Activated CD4-positive, alpha-beta memory T cell treated with anti-CD3 and anti-CD28 coated beads for 36 hours (primary cell): ENCODE data around the gene PCDHA1. TPM values are rescaled to one million over a fixed set of nuclear protein-coding genes. Genes with fewer than 3 reads are reported as not detected.
"Not testable (repeated sequence)": the region's sequence is repeated elsewhere in the genome, so short reads cannot be mapped to it uniquely, and the experiment has no call there.

Source experiments
- CTCF ChIA-PET: fragments of 350-600 bp; sonication (Branson Sonifier 250); formaldehyde crosslinking; loops from one replicate; lab custom pipeline; 2021; ENCODE audit warnings: antibody characterized with exemption, inconsistent platforms; lab: Charles Lee
- POLR2A ChIA-PET: fragments of 350-600 bp; sonication (Branson Sonifier 250); formaldehyde crosslinking; loops from one replicate; lab custom pipeline; 2021; ENCODE audit warnings: antibody characterized with exemption; lab: Charles Lee
- DNase-seq: peaks from one replicate; pipeline ENCODE4 v3.0.0-alpha.2; 2020
- H3K27ac Mint-ChIP-seq: one replicate; pipeline ENCODE4 v1.8.0; 2021; ENCODE audit warnings: mixed read lengths
- H3K27me3 Mint-ChIP-seq: one replicate; pipeline ENCODE4 v1.8.0; 2021; ENCODE audit warnings: mixed read lengths
- H3K36me3 Mint-ChIP-seq: one replicate; pipeline ENCODE4 v1.8.0; 2021; ENCODE audit warnings: mixed read lengths
- H3K4me1 Mint-ChIP-seq: one replicate; pipeline ENCODE4 v1.8.0; 2021; ENCODE audit warnings: low read depth, mixed read lengths
- H3K4me3 Mint-ChIP-seq: one replicate; pipeline ENCODE4 v1.8.0; 2021; ENCODE audit warnings: mild to moderate bottlenecking, mixed read lengths
- H3K9me3 Mint-ChIP-seq: one replicate; pipeline ENCODE4 v1.8.0; 2021; ENCODE audit warnings: mixed read lengths
- intact Hi-C: fragments of 100-400 bp; cut with micrococcal nuclease; formaldehyde crosslinking; loops from one replicate; pipeline ENCODE4 v1.15.1; 2023
- total RNA-seq, 2 experiments: library from RNA; stranded (reverse); gene quantifications; one replicate each; pipeline ENCODE4 v1.2.3, GENCODE V29; 2021

The PCDHA1 gene
- total RNA-seq, 2 experiments from 2014 or later, result not detected

DNA sequence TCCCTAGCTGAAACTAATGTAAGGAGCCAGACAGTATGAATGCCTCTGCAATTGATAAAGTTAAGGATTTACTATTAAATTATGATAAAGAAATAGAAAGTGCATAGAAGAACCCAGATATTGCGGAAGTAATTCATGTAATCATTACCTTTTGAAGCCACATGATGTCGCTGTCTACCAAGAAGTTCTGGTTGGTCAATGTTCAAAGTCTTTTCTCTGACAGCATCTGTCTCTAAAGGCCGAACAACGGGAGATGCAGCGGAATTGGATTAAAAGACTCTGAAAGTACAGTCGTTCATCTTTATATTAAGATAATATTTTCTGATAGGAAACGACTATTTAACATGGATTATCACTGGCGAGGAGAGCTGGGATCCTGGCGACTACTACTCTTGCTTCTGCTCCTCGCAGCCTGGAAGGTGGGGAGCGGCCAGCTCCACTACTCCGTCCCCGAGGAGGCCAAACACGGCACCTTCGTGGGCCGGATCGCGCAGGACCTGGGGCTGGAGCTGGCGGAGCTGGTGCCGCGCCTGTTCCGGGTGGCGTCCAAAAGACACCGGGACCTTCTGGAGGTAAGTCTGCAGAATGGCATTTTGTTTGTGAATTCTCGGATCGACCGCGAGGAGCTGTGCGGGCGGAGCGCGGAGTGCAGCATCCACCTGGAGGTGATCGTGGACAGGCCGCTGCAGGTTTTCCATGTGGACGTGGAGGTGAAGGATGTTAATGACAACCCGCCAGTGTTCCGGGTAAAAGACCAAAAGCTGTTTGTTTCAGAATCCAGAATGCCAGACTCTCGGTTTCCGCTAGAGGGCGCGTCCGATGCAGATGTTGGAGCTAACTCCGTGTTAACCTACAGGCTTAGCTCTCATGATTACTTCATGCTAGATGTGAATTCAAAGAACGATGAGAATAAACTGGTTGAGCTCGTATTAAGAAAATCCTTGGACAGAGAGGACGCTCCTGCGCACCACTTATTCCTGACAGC, 55.3 kb downstream of the PCDHA1 start, which contains the start of gene PCDHA8:
TSS of gene PCDHA8 (plus strand) at position 210 of the 985 bp plus-strand sequence. CDS start at position 345, 135 bp downstream.
- intact Hi-C loops, result no loop called here
- peaks cover 5% of the 10 kb centered on the region for H3K36me3 Mint-ChIP-seq
- no peak within 1 kb of the TSS for H3K4me3 Mint-ChIP-seq
- CTCF ChIA-PET, result interaction anchor here (0.7 to 1.1 kb wide), 4 partner anchors 13 to 126 kb away, joined by 3 read pairs; partner anchors contain the start of gene PCDHA6
- POLR2A ChIA-PET, result interaction anchor here (0.6 kb wide), 1 partner anchor 11 kb away, joined by 3 read pairs; no protein-coding TSS in a partner anchor
- DNase-seq, result no peak
- peaks cover 6% of the 10 kb centered on the region for H3K27me3 Mint-ChIP-seq
- peaks cover 18% of the 10 kb centered on the region for H3K9me3 Mint-ChIP-seq
- H3K4me1 Mint-ChIP-seq, result no peaks in the 10 kb centered on the region
- H3K27ac Mint-ChIP-seq, result no peak within 1 kb of the TSS

DNA sequence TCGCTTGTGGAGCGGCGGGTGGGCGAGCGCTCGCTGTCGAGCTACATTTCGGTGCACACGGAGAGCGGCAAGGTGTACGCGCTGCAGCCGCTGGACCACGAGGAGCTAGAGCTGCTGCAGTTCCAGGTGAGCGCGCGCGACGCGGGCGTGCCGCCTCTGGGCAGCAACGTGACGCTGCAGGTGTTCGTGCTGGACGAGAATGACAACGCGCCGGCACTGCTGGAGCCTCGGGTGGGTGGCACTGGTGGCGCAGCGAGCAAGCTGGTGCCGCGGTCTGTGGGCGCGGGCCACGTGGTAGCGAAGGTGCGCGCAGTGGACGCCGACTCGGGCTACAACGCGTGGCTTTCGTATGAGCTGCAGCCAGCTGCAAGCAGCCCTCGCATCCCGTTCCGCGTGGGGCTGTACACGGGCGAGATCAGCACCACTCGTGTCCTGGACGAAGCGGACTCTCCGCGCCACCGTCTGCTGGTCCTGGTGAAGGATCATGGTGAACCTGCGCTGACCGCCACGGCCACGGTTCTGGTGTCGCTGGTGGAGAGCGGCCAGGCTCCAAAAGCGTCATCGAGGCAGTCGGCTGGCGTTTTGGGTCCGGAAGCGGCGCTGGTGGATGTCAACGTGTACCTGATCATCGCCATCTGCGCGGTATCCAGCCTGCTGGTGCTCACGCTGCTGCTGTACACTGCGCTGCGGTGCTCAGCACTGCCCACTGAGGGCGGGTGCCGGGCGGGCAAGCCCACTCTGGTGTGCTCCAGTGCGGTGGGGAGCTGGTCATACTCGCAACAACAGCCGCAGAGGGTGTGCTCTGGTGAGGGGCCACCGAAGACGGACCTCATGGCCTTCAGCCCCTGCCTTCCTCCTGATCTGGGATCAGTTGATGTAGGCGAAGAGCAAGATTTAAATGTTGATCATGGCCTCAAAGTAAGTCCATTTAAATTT, 57.1 kb downstream of the PCDHA1 start:
- H3K27me3 Mint-ChIP-seq, result peaks cover 12% of the 10 kb centered on the region
- H3K4me3 Mint-ChIP-seq, result no peak overlapping the region
- peaks cover 20% of the 10 kb centered on the region for H3K9me3 Mint-ChIP-seq
- DNase-seq, result no peak
- POLR2A ChIA-PET, result no interaction called here
- no peak overlapping the region for H3K27ac Mint-ChIP-seq
- H3K4me1 Mint-ChIP-seq, result no peaks in the 10 kb centered on the region
- peaks cover 5% of the 10 kb centered on the region for H3K36me3 Mint-ChIP-seq
- intact Hi-C loops, result no loop called here
- CTCF ChIA-PET, result no interaction called here

GRCh38 chr5:140848139-140849102, 62.5 kb downstream of the PCDHA1 start, which contains the start of gene PCDHA9:
TSS of gene PCDHA9 (plus strand) at chr5:140848382. CDS start at chr5:140848496, 114 bp downstream.
- CTCF ChIA-PET, result interaction anchor here (2.0 kb wide), 1 partner anchor 21 kb away, joined by 6 read pairs; the partner anchor contains the start of gene PCDHA11
- H3K36me3 Mint-ChIP-seq, intact Hi-C loops, H3K4me3 Mint-ChIP-seq, POLR2A ChIA-PET, H3K27ac Mint-ChIP-seq, H3K4me1 Mint-ChIP-seq, DNase-seq: not testable (repeated sequence)
- peaks cover 13% of the 10 kb centered on the region for H3K27me3 Mint-ChIP-seq
- H3K9me3 Mint-ChIP-seq, result peaks cover 13% of the 10 kb centered on the region

DNA sequence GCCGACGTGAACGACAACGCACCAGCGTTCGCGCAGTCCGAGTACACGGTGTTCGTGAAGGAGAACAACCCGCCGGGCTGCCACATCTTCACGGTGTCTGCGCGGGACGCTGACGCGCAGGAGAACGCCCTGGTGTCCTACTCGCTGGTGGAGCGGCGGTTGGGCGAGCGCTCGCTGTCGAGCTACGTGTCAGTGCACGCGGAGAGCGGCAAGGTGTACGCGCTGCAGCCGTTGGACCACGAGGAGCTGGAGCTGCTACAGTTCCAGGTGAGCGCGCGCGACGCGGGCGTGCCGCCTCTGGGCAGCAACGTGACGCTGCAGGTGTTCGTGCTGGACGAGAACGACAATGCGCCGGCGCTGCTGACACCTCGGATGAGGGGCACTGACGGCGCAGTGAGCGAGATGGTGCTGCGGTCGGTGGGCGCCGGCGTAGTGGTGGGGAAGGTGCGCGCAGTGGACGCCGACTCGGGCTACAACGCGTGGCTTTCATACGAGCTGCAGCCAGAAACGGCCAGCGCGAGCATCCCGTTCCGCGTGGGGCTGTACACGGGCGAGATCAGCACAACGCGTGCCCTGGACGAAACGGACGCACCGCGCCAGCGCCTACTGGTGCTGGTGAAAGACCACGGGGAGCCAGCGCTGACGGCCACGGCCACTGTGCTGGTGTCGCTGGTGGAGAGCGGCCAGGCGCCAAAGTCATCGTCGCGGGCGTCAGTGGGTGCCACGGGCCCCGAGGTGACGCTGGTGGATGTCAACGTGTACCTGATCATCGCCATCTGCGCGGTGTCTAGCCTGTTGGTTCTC, 64.1 kb downstream of the PCDHA1 start:
- Mint-ChIP-seq H3K27me3 (peaks cover 17% of the 10 kb centered on the region), H3K9me3 (peaks cover 13% of the 10 kb centered on the region)
- H3K36me3 Mint-ChIP-seq, POLR2A ChIA-PET, H3K4me1 Mint-ChIP-seq, intact Hi-C loops, CTCF ChIA-PET, H3K4me3 Mint-ChIP-seq, H3K27ac Mint-ChIP-seq, DNase-seq: not testable (repeated sequence)

- Mint-ChIP-seq H3K27ac (no peak within 1 kb of the TSS), H3K9me3 (peaks cover 20% of the 10 kb centered on the region), H3K4me1 (no peaks in the 10 kb centered on the region), H3K36me3 (peaks cover 3% of the 10 kb centered on the region), H3K27me3 (peaks cover 19% of the 10 kb centered on the region), H3K4me3 (no peak within 1 kb of the TSS)
- ChIA-PET CTCF (interaction anchor here (0.6 to 1.3 kb wide), 2 partner anchors 12 to 14 kb away, joined by 3 read pairs; partner anchors contain the start of gene PCDHA11), POLR2A (no interaction called here)
- no peak for DNase-seq
- intact Hi-C loops, result no loop called here
Measured at GRCh38 chr5:140855772-140856674, 70.1 kb downstream of the PCDHA1 start, which contains the start of gene PCDHA10. TSS of gene PCDHA10 (plus strand) at chr5:140855897. CDS start at chr5:140856049, 152 bp downstream.

DNA sequence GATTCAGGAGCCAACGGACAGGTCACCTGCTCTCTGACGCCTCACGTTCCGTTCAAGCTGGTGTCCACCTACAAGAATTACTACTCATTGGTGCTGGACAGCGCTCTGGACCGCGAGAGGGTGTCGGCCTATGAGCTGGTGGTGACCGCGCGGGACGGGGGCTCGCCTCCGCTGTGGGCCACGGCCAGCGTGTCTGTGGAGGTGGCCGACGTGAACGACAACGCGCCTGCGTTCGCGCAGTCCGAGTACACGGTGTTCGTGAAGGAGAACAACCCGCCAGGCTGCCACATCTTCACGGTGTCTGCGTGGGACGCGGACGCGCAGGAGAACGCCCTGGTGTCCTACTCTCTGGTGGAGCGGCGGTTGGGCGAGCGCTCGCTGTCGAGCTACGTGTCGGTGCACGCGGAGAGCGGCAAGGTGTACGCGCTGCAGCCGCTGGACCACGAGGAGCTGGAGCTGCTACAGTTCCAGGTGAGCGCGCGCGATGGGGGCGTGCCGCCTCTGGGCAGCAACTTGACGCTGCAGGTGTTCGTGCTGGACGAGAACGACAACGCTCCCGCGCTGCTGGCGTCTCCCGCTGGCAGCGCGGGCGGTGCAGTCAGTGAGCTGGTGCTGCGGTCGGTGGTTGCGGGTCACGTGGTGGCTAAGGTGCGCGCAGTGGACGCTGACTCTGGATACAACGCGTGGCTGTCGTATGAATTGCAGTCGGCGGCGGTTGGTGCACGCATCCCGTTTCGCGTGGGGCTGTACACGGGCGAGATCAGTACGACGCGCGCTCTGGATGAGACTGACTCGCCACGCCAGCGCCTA, 71.4 kb downstream of the PCDHA1 start:
- no peak for DNase-seq
- Mint-ChIP-seq H3K27ac (no peak overlapping the region), H3K9me3 (peaks cover 27% of the 10 kb centered on the region), H3K36me3 (peaks cover 3% of the 10 kb centered on the region), H3K4me3 (no peak overlapping the region), H3K27me3 (peaks cover 25% of the 10 kb centered on the region), H3K4me1 (no peaks in the 10 kb centered on the region)
- ChIA-PET CTCF (interaction anchor here (1.3 kb wide), 1 partner anchor 16 kb away, joined by 3 read pairs; no protein-coding TSS in a partner anchor), POLR2A (no interaction called here)
- intact Hi-C loops, result no loop called here

- peaks cover 25% of the 10 kb centered on the region for H3K9me3 Mint-ChIP-seq
- no peak overlapping the region for H3K4me3 Mint-ChIP-seq
- intact Hi-C loops, result no loop called here
- H3K4me1 Mint-ChIP-seq, result no peaks in the 10 kb centered on the region
- H3K27me3 Mint-ChIP-seq, result peaks cover 23% of the 10 kb centered on the region
- ChIA-PET CTCF (no interaction called here), POLR2A (no interaction called here)
- DNase-seq, result no peak
- no peak overlapping the region for H3K27ac Mint-ChIP-seq
- H3K36me3 Mint-ChIP-seq, result peaks cover 3% of the 10 kb centered on the region
Measured at GRCh38 chr5:140857987-140858240, 72.0 kb downstream of the PCDHA1 start.

DNA sequence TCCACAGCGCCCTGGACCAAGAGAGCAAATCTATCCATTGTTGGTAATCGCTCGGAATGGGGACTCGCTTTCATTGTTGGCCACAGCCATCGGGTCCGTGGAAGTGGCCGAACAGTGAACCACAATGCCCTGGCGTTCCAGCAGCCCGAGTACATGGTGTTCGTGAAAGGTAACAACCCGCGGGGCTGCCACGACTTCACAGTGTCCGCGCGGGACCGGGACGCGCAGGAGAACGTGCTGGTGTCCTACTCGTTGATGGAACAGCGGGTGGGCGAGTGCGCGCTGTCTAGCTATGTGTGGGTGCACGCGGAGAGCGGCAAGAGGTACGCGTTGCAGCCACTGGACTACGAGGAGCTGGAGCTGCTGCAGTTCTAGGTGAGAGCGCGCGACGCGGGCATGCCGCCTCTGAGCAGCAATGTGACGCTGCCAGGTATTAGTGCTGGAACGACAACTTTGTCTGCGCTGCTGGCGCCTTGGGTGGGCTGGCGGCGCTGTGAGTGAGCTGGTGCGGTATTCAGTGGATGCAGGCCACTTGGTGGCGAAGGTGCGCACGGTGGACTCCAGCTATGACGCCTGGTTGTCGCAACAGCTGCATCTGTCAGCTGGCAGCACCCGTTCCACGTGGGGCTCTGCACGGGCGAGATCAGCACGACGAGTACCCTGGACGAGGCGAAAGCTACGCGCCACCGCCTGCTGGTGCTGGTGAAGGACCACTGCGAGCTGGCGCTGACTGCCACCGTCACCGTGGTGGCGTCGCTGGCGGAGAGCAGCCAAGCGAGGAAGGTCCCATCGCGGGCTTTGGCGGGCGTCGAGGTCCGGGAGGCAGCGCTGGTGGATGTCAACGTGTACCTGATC, 76.7 kb downstream of the PCDHA1 start:
- Mint-ChIP-seq H3K27ac (no peak overlapping the region), H3K4me1 (no peaks in the 10 kb centered on the region), H3K4me3 (no peak overlapping the region), H3K27me3 (peaks cover 10% of the 10 kb centered on the region), H3K36me3 (no peaks in the 10 kb centered on the region), H3K9me3 (peaks cover 11% of the 10 kb centered on the region)
- intact Hi-C loops, result loop anchor here (10.0 kb wide), 1 partner anchor 68 kb away; the partner anchor contains the start of gene PCDHA2
- POLR2A ChIA-PET, result no interaction called here
- DNase-seq, result no peak
- CTCF ChIA-PET, result no interaction called here
